K562 (cell line): ENCODE data around the gene PPTC7. TPM values are rescaled to one million over a fixed set of nuclear protein-coding genes. Genes with fewer than 3 reads are reported as not detected.

ENCODE experiments used
- ATF7 ChIP-seq: fragments of 450-650 bp; IDR thresholded peaks from 2 replicates; pipeline ENCODE4 v1.7.1; 2014; ENCODE audit warnings: mild to moderate bottlenecking, moderate library complexity
- BRCA1 ChIP-seq, 2 experiments: fragments of 450-650 bp in 1 of 2; sonication (generic) in 1 of 2; formaldehyde crosslinking in 1 of 2; IDR thresholded peaks; 2 replicates each; pipeline versions ENCODE4 v1.5.0 to v1.6.1; 2017 to 2020; ENCODE audit warnings: mild to moderate bottlenecking in 1 of 2, missing genetic modification reagents in 1 of 2
- DPF2 ChIP-seq: fragments of 450-650 bp; IDR thresholded peaks from 2 replicates; pipeline ENCODE4 v1.6.1; 2016
- GABPA ChIP-seq: fragments of 200-800 bp; sonication (Bioruptor generic); conservative IDR thresholded peaks from 2 replicates; pipeline ENCODE4 v1.6.1; 2016; ENCODE audit warnings: low read depth, missing genetic modification characterization, missing compliant biosample characterization
- HMGN3 ChIP-seq: IDR thresholded peaks from 2 replicates; pipeline ENCODE4 v1.6.1; 2011; ENCODE audit warnings: borderline replicate concordance, low read depth, mild to moderate bottlenecking, mixed read lengths, low read length; ENCODE audit not compliant: insufficient read length; ENCODE audit errors: extremely low read depth
- MAX ChIP-seq: sonication (generic); formaldehyde crosslinking; IDR thresholded peaks from 2 replicates; pipeline ENCODE4 v1.9.0; 2022; ENCODE audit warnings: mild to moderate bottlenecking, missing genetic modification reagents
- MIER1 ChIP-seq: fragments of 450-650 bp; IDR thresholded peaks from 2 replicates; pipeline ENCODE4 v1.6.1; 2016; ENCODE audit warnings: antibody characterized with exemption, mild to moderate bottlenecking, low read depth
- PHTF2 ChIP-seq: fragments of 250-450 bp; sonication (Bioruptor Pico); IDR thresholded peaks from 2 replicates; pipeline ENCODE4 v1.5.0; 2021; ENCODE audit warnings: mild to moderate bottlenecking
- TAF7 ChIP-seq: fragments of 450-650 bp; IDR thresholded peaks from 2 replicates; pipeline ENCODE4 v1.6.1; 2016; ENCODE audit warnings: missing genetic modification characterization, missing compliant biosample characterization
- TGIF2 ChIP-seq: sonication (generic); formaldehyde crosslinking; IDR thresholded peaks from 2 replicates; pipeline ENCODE4 v1.8.1; 2022; ENCODE audit warnings: mild to moderate bottlenecking, missing genetic modification reagents, moderate library complexity
- polyA plus RNA-seq, 8 experiments: library from polyadenylated mRNA; depleted of rRNA in 4 of 8; stranded (reverse) in 5 of 8; unstranded in 3 of 8; fragments of >200 nt; fragmentation: Nextera tagmentation in 2 of 8; fragmentation: Illumina TruSeq in 1 of 8; extraction: Ambion mirVana in 2 of 8; extraction: Trizol in 1 of 8; gene quantifications; 2 replicates each; pipeline versions ENCODE4 v1.2.1 to v1.2.3, GENCODE V29; 2011 to 2014; ENCODE audit warnings: inconsistent platforms in 1 of 8, missing spikeins in 1 of 8
- total RNA-seq, 7 experiments: library from RNA; depleted of rRNA in 6 of 7; stranded (reverse); fragments of >200 nt in 6 of 7; fragmentation: Illumina TruSeq in 2 of 7; extraction: Trizol in 2 of 7; gene quantifications; 2 replicates each; pipeline versions ENCODE4 v1.2.1 to v1.2.3, GENCODE V29; 2011 to 2021; ENCODE audit warnings: low replicate concordance in 1 of 7
- TF ChIP-seq, protein P1 (sequence below): fragments of 450-650 bp; IDR thresholded peaks from 2 replicates; pipeline ENCODE4 v1.6.1; 2016; ENCODE audit warnings: low read depth
- TF ChIP-seq, protein P2 (sequence below): sonication (generic); formaldehyde crosslinking; IDR thresholded peaks from 2 replicates; pipeline ENCODE4 v1.9.0; 2022; ENCODE audit warnings: mild to moderate bottlenecking, missing genetic modification reagents
- TF ChIP-seq, protein P3 (sequence below): IDR thresholded peaks from 3 replicates; pipeline ENCODE4 v1.6.1; 2011; ENCODE audit warnings: borderline replicate concordance, mild to moderate bottlenecking, moderate library complexity; ENCODE audit not compliant: insufficient read length; ENCODE audit errors: extremely low read depth

Gene PPTC7
- total and polyA plus RNA-seq, 9 of the 15 experiments (the other 6 are each of a cell fraction or from before 2014, with no cell fraction given) = 2.6 to 23.1 (median 11.9) TPM

GRCh38 chr12:110501752-110502738 lies 81.1 kb downstream of the PPTC7 start, which contains the start of the genes RAD9B and VPS29 (continued):
- TF ChIP-seq GABPA (tag) (peak; percentile 56), DPF2 (peak; percentile 55; the same call in 1 of the 2 replicates), MIER1 (no peak; the same call in 1 of the 2 replicates), PHTF2 (CRISPR knock-in tag) (no peak), MAX (peak; percentile 100), BRCA1 (IDR thresholded peaks at IDR 0.05) (no peak), BRCA1 (CRISPR knock-in tag; IDR thresholded peaks at IDR 0.05) (no peak), TGIF2 (CRISPR knock-in tag) (no peak; the same call in 1 of the 2 replicates), ATF7 (peak; percentile 83), TAF7 (peak; percentile 81), HMGN3 (peak; percentile 56)
- TF ChIP-seq, protein P1, sequence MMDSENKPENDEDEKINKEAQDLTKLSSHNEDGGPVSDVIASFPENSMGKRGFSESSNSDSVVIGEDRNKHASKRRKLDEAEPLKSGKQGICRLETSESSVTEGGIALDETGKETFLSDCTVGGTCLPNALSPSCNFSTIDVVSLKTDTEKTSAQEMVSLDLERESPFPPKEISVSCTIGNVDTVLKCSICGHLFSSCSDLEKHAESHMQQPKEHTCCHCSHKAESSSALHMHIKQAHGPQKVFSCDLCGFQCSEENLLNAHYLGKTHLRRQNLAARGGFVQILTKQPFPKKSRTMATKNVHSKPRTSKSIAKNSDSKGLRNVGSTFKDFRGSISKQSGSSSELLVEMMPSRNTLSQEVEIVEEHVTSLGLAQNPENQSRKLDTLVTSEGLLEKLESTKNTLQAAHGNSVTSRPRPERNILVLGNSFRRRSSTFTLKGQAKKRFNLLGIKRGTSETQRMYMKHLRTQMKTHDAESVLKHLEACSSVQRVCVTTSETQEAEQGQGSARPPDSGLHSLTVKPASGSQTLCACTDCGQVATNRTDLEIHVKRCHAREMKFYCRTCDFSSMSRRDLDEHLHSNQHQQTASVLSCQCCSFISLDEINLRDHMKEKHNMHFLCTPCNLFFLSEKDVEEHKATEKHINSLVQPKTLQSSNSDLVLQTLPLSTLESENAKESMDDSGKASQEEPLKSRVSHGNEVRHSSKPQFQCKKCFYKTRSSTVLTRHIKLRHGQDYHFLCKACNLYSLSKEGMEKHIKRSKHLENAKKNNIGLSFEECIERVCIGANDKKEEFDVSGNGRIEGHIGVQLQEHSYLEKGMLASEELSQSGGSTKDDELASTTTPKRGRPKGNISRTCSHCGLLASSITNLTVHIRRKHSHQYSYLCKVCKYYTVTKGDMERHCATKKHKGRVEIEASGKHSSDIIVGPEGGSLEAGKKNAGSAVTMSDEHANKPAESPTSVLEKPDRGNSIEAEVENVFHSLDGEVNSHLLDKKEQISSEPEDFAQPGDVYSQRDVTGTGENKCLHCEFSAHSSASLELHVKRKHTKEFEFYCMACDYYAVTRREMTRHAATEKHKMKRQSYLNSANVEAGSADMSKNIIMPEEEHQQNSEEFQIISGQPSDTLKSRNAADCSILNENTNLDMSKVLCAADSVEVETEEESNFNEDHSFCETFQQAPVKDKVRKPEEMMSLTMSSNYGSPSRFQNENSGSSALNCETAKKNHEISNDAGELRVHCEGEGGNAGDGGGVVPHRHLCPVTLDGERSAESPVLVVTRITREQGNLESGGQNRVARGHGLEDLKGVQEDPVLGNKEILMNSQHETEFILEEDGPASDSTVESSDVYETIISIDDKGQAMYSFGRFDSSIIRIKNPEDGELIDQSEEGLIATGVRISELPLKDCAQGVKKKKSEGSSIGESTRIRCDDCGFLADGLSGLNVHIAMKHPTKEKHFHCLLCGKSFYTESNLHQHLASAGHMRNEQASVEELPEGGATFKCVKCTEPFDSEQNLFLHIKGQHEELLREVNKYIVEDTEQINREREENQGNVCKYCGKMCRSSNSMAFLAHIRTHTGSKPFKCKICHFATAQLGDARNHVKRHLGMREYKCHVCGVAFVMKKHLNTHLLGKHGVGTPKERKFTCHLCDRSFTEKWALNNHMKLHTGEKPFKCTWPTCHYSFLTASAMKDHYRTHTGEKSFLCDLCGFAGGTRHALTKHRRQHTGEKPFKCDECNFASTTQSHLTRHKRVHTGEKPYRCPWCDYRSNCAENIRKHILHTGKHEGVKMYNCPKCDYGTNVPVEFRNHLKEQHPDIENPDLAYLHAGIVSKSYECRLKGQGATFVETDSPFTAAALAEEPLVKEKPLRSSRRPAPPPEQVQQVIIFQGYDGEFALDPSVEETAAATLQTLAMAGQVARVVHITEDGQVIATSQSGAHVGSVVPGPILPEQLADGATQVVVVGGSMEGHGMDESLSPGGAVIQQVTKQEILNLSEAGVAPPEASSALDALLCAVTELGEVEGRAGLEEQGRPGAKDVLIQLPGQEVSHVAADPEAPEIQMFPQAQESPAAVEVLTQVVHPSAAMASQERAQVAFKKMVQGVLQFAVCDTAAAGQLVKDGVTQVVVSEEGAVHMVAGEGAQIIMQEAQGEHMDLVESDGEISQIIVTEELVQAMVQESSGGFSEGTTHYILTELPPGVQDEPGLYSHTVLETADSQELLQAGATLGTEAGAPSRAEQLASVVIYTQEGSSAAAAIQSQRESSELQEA = peak; percentile 98
- TF ChIP-seq, protein P2, sequence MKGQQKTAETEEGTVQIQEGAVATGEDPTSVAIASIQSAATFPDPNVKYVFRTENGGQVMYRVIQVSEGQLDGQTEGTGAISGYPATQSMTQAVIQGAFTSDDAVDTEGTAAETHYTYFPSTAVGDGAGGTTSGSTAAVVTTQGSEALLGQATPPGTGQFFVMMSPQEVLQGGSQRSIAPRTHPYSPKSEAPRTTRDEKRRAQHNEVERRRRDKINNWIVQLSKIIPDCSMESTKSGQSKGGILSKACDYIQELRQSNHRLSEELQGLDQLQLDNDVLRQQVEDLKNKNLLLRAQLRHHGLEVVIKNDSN (CRISPR knock-in tag) = no peak
- TF ChIP-seq, protein P3, sequence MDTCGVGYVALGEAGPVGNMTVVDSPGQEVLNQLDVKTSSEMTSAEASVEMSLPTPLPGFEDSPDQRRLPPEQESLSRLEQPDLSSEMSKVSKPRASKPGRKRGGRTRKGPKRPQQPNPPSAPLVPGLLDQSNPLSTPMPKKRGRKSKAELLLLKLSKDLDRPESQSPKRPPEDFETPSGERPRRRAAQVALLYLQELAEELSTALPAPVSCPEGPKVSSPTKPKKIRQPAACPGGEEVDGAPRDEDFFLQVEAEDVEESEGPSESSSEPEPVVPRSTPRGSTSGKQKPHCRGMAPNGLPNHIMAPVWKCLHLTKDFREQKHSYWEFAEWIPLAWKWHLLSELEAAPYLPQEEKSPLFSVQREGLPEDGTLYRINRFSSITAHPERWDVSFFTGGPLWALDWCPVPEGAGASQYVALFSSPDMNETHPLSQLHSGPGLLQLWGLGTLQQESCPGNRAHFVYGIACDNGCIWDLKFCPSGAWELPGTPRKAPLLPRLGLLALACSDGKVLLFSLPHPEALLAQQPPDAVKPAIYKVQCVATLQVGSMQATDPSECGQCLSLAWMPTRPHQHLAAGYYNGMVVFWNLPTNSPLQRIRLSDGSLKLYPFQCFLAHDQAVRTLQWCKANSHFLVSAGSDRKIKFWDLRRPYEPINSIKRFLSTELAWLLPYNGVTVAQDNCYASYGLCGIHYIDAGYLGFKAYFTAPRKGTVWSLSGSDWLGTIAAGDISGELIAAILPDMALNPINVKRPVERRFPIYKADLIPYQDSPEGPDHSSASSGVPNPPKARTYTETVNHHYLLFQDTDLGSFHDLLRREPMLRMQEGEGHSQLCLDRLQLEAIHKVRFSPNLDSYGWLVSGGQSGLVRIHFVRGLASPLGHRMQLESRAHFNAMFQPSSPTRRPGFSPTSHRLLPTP = no peak
